T-helper 1 cell treated with Interleukin-12 subunit alpha and Interleukin-12 subunit beta and Interleukin-4 antibody, amounts not matched to agents 30 μg/mL and 1 μg/mL, for 36 hours (primary cell): ENCODE data around the gene CDK2AP2.
"Not testable (repeated sequence)": the region's sequence is repeated elsewhere in the genome, so short reads cannot be mapped to it uniquely, and the experiment has no call there.

Source experiments
- H3K27ac Mint-ChIP-seq: one replicate; pipeline ENCODE4 v1.8.0; 2021; ENCODE audit warnings: mild to moderate bottlenecking, mixed read lengths
- H3K27me3 Mint-ChIP-seq: one replicate; pipeline ENCODE4 v1.8.0; 2021; ENCODE audit warnings: low read depth, mixed read lengths
- H3K36me3 Mint-ChIP-seq: one replicate; pipeline ENCODE4 v1.8.0; 2021; ENCODE audit warnings: low read depth, mixed read lengths
- H3K4me1 Mint-ChIP-seq: one replicate; pipeline ENCODE4 v1.8.0; 2021; ENCODE audit warnings: low read depth, mixed read lengths
- H3K4me3 Mint-ChIP-seq: one replicate; pipeline ENCODE4 v1.8.0; 2021; ENCODE audit warnings: mild to moderate bottlenecking, moderate library complexity, mixed read lengths
- H3K9me3 Mint-ChIP-seq: one replicate; pipeline ENCODE4 v1.8.0; 2021; ENCODE audit warnings: mixed read lengths

The CDK2AP2 gene

GRCh38 chr11:67492069-67492727, 15.8 kb downstream of the CDK2AP2 start:
- H3K36me3 Mint-ChIP-seq = peaks cover 19% of the 10 kb centered on the region
- no peak overlapping the region for H3K4me3 Mint-ChIP-seq
- H3K27ac Mint-ChIP-seq = no peak overlapping the region

GRCh38 chr11:67491276-67492068, 16.5 kb downstream of the CDK2AP2 start:
- no peak overlapping the region for H3K27ac Mint-ChIP-seq
- H3K27me3 Mint-ChIP-seq = no peaks in the 10 kb centered on the region
- no peak overlapping the region for H3K4me3 Mint-ChIP-seq
- peaks cover 22% of the 10 kb centered on the region for H3K36me3 Mint-ChIP-seq
- H3K4me1 Mint-ChIP-seq = peaks cover 28% of the 10 kb centered on the region
- no peaks in the 10 kb centered on the region for H3K9me3 Mint-ChIP-seq

More at GRCh38 chr11:67492069-67492727, 15.8 kb downstream of the CDK2AP2 start:
- Mint-ChIP-seq H3K4me1 (peaks cover 20% of the 10 kb centered on the region), H3K9me3 (no peaks in the 10 kb centered on the region), H3K27me3 (no peaks in the 10 kb centered on the region)

- Mint-ChIP-seq H3K27me3 (no peaks in the 10 kb centered on the region), H3K4me1 (peaks cover 35% of the 10 kb centered on the region), H3K36me3 (peaks cover 24% of the 10 kb centered on the region), H3K4me3 (no peak overlapping the region), H3K27ac (no peak overlapping the region), H3K9me3 (no peaks in the 10 kb centered on the region)
Measured at GRCh38 chr11:67490727-67491065, 17.3 kb downstream of the CDK2AP2 start.

DNA sequence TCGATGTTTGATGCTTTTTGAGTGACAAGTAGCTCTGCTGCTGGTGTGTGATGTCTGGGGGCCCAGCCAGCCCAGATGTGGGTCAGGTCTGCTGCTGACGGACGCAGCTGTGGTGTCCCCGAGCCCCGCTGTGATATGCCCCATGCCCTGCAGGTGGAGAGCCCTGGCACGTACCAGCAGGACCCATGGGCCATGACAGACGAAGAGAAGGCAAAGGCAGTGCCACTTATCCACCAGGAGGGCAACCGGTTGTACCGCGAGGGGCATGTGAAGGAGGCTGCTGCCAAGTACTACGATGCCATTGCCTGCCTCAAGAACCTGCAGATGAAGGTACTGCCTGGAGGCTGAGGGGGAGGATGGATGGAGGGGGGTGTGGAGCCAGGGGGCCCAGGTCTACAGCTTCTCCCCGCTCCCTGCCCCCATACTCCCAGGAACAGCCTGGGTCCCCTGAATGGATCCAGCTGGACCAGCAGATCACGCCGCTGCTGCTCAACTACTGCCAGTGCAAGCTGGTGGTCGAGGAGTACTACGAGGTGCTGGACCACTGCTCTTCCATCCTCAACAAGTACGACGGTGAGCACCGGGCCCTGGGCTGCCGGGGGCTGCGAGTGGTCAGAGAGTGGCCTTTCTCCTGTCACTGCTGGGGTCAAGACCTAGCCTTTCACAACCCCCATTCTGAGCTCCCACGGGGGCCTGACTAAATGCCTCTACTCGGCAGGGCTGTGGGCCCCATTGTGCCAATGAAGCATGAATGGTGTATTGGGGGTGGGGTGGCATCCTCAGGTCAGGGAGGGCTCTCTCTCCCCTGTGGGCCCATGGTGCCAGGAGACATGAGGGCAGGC, 17.9 kb downstream of the CDK2AP2 start:
- H3K27ac Mint-ChIP-seq = peak overlapping the region; percentile 81
- no peaks in the 10 kb centered on the region for H3K27me3 Mint-ChIP-seq
- peaks cover 36% of the 10 kb centered on the region for H3K4me1 Mint-ChIP-seq
- H3K36me3 Mint-ChIP-seq = peaks cover 22% of the 10 kb centered on the region
- H3K4me3 Mint-ChIP-seq = no peak overlapping the region
- no peaks in the 10 kb centered on the region for H3K9me3 Mint-ChIP-seq

- no peak overlapping the region for H3K4me3 Mint-ChIP-seq
- peak overlapping the region; percentile 96 for H3K27ac Mint-ChIP-seq
- peaks cover 44% of the 10 kb centered on the region for H3K4me1 Mint-ChIP-seq
- no peaks in the 10 kb centered on the region for H3K27me3 Mint-ChIP-seq
- no peaks in the 10 kb centered on the region for H3K9me3 Mint-ChIP-seq
- H3K36me3 Mint-ChIP-seq = peaks cover 27% of the 10 kb centered on the region
Measured at GRCh38 chr11:67489203-67489884, 18.6 kb downstream of the CDK2AP2 start.

GRCh38 chr11:67486481-67487195, 21.3 kb downstream of the CDK2AP2 start:
- Mint-ChIP-seq H3K27me3 (no peaks in the 10 kb centered on the region), H3K4me3 (peak overlapping the region; percentile 67), H3K36me3 (peaks cover 27% of the 10 kb centered on the region)

GRCh38 chr11:67485873-67486361, 22.0 kb downstream of the CDK2AP2 start:
- peaks cover 53% of the 10 kb centered on the region for H3K4me1 Mint-ChIP-seq
- peak overlapping the region; percentile 67 for H3K4me3 Mint-ChIP-seq
- H3K27me3 Mint-ChIP-seq, H3K9me3 Mint-ChIP-seq: not testable (repeated sequence)
- peaks cover 27% of the 10 kb centered on the region for H3K36me3 Mint-ChIP-seq
- H3K27ac Mint-ChIP-seq = peak overlapping the region; percentile 96

More at GRCh38 chr11:67486481-67487195, 21.3 kb downstream of the CDK2AP2 start:
- H3K4me1 Mint-ChIP-seq = peaks cover 53% of the 10 kb centered on the region
- H3K9me3 Mint-ChIP-seq = no peaks in the 10 kb centered on the region
- peak overlapping the region; percentile 96 for H3K27ac Mint-ChIP-seq

DNA sequence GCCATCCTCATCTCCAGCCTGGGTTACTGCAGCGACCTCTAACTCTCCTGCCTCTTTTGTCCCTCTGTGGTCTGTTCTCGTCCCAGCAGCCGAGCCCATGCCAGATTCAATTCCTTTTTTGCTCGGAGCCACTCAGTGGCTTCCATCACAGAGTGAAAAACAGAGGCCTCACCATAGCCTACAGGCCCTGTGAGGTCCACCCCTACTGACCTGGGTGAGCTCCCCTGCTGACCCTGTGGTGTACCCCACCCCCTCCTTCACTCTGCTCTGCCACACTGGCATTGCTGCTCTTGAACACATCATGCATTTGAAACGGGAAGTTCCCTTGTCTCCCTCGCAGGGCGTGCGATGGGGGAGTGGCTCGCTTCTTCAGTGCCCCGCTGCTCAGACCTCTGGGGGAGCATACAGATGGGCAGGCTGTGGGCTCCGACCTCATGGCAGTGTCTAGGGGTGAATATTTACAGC, 23.1 kb downstream of the CDK2AP2 start:
- Mint-ChIP-seq H3K4me1 (peaks cover 53% of the 10 kb centered on the region), H3K4me3 (peak overlapping the region; percentile 93), H3K27ac (peak overlapping the region; percentile 96), H3K36me3 (peaks cover 27% of the 10 kb centered on the region), H3K27me3 (no peaks in the 10 kb centered on the region), H3K9me3 (no peaks in the 10 kb centered on the region)

DNA sequence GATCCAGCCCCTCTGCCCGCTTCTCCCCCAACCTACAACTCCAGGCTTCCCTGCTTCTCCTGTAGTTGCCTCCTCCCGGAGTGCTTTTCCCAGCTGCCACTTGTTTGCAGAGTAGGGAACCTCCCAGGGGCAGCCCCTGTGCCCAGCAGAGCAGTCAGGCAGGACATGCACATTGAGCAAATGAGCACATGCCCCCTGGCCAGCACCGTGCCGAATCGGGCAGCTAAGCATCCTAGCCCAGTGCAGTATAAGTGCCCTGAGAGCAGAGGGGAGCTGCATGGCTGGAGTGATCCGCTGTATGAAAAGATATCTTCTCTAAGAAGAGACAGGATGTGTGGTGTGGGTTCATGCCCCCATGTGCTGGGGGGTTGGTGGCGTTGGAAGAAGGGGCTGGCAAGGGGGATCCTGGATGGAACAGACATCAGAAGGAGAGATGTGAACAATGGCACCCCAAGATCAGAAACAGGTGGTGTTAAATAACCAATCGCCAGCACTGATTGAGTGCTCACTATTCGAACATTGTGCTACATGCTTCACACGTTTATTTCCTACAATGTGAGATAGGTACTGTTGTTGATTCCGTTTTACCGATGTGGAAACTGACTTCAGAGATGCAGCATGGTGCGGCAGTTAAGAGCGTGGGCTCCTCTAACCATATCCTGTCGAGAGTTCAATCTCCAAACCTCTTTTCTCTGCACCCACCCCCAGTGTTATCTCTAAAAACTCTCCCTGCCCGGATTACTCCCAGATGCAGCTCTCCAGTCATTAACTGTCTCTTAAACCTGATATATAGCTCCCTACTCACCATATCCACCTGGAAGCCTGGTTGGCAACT, 23.9 kb downstream of the CDK2AP2 start:
- H3K4me3 Mint-ChIP-seq = peak overlapping the region; percentile 93
- peak overlapping the region; percentile 96 for H3K27ac Mint-ChIP-seq
- H3K27me3 Mint-ChIP-seq = no peaks in the 10 kb centered on the region
- no peaks in the 10 kb centered on the region for H3K9me3 Mint-ChIP-seq
- H3K36me3 Mint-ChIP-seq = peaks cover 23% of the 10 kb centered on the region
- H3K4me1 Mint-ChIP-seq = peaks cover 49% of the 10 kb centered on the region

DNA sequence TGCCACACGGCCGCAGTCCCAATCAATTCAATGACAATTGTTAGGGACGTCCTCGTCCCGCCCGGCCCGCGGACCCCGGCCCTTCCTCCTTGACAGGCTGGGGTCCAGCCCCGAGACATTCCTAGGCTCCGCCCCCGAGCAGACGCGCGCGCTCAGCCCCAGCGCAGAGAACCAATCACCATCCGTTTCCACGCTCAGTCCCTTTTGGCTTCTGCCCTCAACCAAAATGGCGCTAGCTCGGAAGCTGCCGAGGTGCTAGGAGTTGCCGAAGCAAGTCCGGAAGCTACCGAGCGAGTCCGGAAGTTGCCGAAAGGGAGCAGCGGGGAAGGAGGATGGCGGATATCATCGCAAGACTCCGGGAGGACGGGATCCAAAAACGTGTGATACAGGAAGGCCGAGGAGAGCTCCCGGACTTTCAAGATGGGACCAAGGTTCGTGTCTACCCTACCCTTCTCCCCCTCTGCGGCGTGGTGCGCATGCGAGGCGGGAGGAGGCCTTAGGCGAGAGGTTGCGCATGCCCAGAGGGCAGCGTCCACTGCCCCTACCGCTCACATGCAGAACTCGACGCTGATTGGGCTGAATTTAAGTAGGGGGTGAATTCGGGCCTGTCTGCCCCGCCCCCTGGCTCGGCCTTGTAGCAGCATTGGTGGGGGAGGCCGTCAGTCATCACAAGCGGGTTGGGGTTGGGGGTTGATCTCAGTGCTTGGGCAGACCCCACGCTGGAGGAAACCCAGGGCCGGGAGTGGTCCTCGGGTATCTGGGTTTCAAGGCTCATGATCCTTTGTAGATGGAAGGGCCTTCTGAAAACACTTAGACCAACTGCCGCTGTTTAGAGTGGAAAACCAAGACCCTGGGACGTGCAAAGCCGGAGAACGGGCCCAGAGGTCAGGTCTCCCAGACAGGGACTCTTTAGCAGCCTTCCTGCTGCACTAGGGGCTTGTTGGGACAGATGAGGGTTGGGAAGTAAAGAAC, 24.8 kb downstream of the CDK2AP2 start, which contains the start of gene AIP:
AIP (plus strand) TSS at position 200 of the 972 bp plus-strand sequence; CDS start at position 333, 133 bp downstream.
- peaks cover 42% of the 10 kb centered on the region for H3K4me1 Mint-ChIP-seq

DNA sequence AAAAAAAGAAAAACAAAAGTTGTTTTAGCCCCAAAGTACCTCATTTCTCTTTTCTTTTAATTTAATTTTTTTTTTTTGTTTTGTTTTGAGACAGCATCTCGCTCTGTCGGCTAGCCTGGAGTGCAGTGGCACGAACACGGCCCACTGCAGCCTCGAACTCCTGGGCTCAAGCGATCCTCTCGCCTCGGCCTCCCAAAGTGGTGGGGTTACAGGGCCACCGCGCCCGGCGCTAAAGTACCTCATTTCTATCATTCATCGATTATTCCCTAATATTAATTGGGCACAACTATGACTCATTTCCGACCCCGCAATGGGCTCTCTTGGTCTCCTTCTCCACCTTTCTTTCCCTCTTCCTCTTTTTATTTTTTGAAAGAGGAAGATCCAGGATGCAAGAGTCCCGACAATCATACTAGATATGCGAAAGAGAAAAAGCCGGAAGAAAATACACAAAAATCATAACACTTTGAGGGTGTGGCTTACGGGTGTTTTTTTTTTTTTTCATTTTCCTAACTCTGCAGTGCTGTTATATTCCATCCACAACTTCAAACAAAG, 25.6 kb downstream of the CDK2AP2 start:
- peak overlapping the region; percentile 93 for H3K4me3 Mint-ChIP-seq
- no peaks in the 10 kb centered on the region for H3K9me3 Mint-ChIP-seq
- peaks cover 15% of the 10 kb centered on the region for H3K36me3 Mint-ChIP-seq
- no peaks in the 10 kb centered on the region for H3K27me3 Mint-ChIP-seq
- H3K4me1 Mint-ChIP-seq = peaks cover 34% of the 10 kb centered on the region
- H3K27ac Mint-ChIP-seq = peak overlapping the region; percentile 96

More for the DNA sequence above, 24.8 kb downstream of the CDK2AP2 start, which contains the start of gene AIP:
- peaks cover 22% of the 10 kb centered on the region for H3K36me3 Mint-ChIP-seq
- peak within 1 kb of the TSS; percentile 93 for H3K4me3 Mint-ChIP-seq
- peak within 1 kb of the TSS; percentile 96 for H3K27ac Mint-ChIP-seq
- no peaks in the 10 kb centered on the region for H3K9me3 Mint-ChIP-seq
- H3K27me3 Mint-ChIP-seq = no peaks in the 10 kb centered on the region
